ENCODE results near the gene CACNA1E.

CACNA1E gene

DNA sequence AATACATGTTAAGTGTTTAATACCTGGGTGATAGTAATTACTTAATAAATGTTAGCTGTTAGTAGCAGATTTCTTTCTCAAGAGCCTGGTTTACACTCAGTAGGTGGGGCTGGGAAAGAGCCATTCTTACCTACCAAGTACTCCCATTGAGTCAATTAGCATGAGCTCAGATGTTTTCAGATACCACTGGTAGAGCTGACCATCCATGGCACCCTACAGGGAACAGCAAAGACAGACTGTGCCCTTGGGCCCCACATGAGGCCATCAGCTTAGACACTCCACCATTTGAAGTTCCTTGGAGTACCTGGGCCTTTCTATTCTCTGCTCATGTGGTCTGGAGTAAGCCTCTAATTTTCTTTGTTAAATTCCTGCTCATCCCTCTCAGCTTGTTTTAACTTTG lies 179.3 kb downstream of the CACNA1E start:
- no peaks in the 10 kb centered on the region for H3K36me3 ChIP-seq (ENCODE audit: control insufficient read depth, insufficient read depth, low read length)
- DNase-seq = peak; percentile 26

DNA sequence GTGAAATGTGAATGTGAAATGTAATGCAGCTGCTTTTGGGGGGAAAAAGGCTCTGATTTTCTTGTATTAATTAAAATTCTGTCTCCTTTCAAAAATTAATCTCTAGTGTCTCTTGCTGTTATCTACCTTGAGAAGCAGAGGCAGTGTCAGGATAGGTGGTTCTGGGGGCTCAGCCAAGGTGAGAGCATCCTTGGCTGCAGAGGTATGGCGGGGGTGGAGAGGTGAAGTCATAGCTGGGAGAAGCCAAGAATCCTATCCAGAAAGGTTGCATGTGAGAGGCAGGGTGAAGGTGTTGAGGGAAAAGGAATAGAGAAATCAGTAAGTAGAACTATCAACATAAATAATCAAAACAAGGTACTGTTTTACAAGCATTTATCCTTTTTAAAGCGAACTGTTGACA lies 181.2 kb downstream of the CACNA1E start:
- Histone ChIP-seq H3K23ac (ENCODE audit: low read length) (no peak overlapping the region), H3K36me3 (ENCODE audit: control insufficient read depth, insufficient read depth, low read length) (no peaks in the 10 kb centered on the region), H3K27me3 (ENCODE audit: insufficient read depth, low read length, poor library complexity) (no peaks in the 10 kb centered on the region), H3K56ac (ENCODE audit: low read length) (no peak overlapping the region), H3K4me2 (ENCODE audit: low read length) (no peak overlapping the region), H2BK5ac (ENCODE audit: low read length) (no peak overlapping the region), H3K9ac (ENCODE audit: low read length) (no peak overlapping the region), H2AK5ac (ENCODE audit: low read length) (no peak overlapping the region), H4K5ac (ENCODE audit: low read length) (no peak overlapping the region), H2BK15ac (replicated peaks; ENCODE audit: low read depth) (no peak overlapping the region), H3K4ac (ENCODE audit: low read depth, low read length) (no peak overlapping the region), H3K79me1 (ENCODE audit: low read length) (no peaks in the 10 kb centered on the region), H3K4me1 (ENCODE audit: control insufficient read depth, low read depth, low read length) (no peaks in the 10 kb centered on the region), H3K27ac (ENCODE audit: low read depth, low read length) (no peak overlapping the region), H3K4me3 (ENCODE audit: low read length) (no peak overlapping the region), H3K18ac (ENCODE audit: low read length) (no peak overlapping the region), H4K8ac (ENCODE audit: low read depth, low read length) (no peak overlapping the region), H2BK120ac (ENCODE audit: low read depth, low read length) (no peak overlapping the region), H3K79me2 (ENCODE audit: control insufficient read depth, insufficient read depth, low read length) (no peaks in the 10 kb centered on the region)
- no peak for DNase-seq
- no CpG with 5 or more reads among the region's 2 CpGs for WGBS (ENCODE audit: extremely low coverage, insufficient coverage, low lambda C conversion rate)

More for the DNA sequence above, 179.3 kb downstream of the CACNA1E start:
- Histone ChIP-seq H3K79me1 (ENCODE audit: low read length) (no peaks in the 10 kb centered on the region), H3K4ac (ENCODE audit: low read depth, low read length) (no peak overlapping the region), H3K4me1 (ENCODE audit: control insufficient read depth, low read depth, low read length) (no peaks in the 10 kb centered on the region), H3K23ac (ENCODE audit: low read length) (no peak overlapping the region), H3K79me2 (ENCODE audit: control insufficient read depth, insufficient read depth, low read length) (no peaks in the 10 kb centered on the region), H3K9ac (ENCODE audit: low read length) (no peak overlapping the region), H2BK5ac (ENCODE audit: low read length) (no peak overlapping the region), H3K56ac (ENCODE audit: low read length) (no peak overlapping the region), H3K4me3 (ENCODE audit: low read length) (no peak overlapping the region), H3K18ac (ENCODE audit: low read length) (no peak overlapping the region), H4K8ac (ENCODE audit: low read depth, low read length) (no peak overlapping the region), H3K4me2 (ENCODE audit: low read length) (no peak overlapping the region), H2BK15ac (replicated peaks; ENCODE audit: low read depth) (no peak overlapping the region), H2BK120ac (ENCODE audit: low read depth, low read length) (no peak overlapping the region), H4K5ac (ENCODE audit: low read length) (no peak overlapping the region), H2AK5ac (ENCODE audit: low read length) (no peak overlapping the region), H3K27ac (ENCODE audit: low read depth, low read length) (no peak overlapping the region), H3K27me3 (ENCODE audit: insufficient read depth, low read length, poor library complexity) (no peaks in the 10 kb centered on the region)

DNA sequence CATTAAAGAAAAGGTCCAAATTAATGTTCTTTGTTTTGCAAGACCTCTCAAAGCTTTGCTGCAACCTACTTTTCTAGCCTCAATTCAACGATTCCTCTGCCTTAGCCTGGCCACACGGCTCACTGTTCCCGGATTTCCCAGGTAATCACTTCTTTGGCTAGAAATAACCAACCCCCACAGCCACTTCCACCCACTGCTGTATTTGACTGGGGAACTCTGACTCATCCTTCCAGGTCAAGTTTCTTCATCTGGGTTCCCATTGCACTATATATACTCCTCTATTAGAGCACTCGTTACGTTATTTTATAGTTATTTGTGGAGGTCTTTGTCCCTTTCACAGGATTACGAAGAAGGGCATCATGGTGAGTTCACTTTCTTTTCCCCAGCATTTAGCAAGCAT lies 185.9 kb downstream of the CACNA1E start:
- no CpG with 5 or more reads among the region's 6 CpGs for WGBS (ENCODE audit: extremely low coverage, insufficient coverage, low lambda C conversion rate)
- Histone ChIP-seq H4K8ac (ENCODE audit: low read depth, low read length) (no peak overlapping the region), H2BK120ac (ENCODE audit: low read depth, low read length) (no peak overlapping the region), H3K4me3 (ENCODE audit: low read length) (no peak overlapping the region), H3K36me3 (ENCODE audit: control insufficient read depth, insufficient read depth, low read length) (no peaks in the 10 kb centered on the region), H3K79me1 (ENCODE audit: low read length) (no peaks in the 10 kb centered on the region), H2AK5ac (ENCODE audit: low read length) (no peak overlapping the region), H3K9ac (ENCODE audit: low read length) (no peak overlapping the region), H4K5ac (ENCODE audit: low read length) (no peak overlapping the region), H3K56ac (ENCODE audit: low read length) (no peak overlapping the region), H2BK15ac (replicated peaks; ENCODE audit: low read depth) (no peak overlapping the region), H3K23ac (ENCODE audit: low read length) (no peak overlapping the region), H3K79me2 (ENCODE audit: control insufficient read depth, insufficient read depth, low read length) (no peaks in the 10 kb centered on the region), H3K27me3 (ENCODE audit: insufficient read depth, low read length, poor library complexity) (no peaks in the 10 kb centered on the region), H3K4me1 (ENCODE audit: control insufficient read depth, low read depth, low read length) (no peaks in the 10 kb centered on the region), H3K4me2 (ENCODE audit: low read length) (no peak overlapping the region), H2BK5ac (ENCODE audit: low read length) (no peak overlapping the region), H3K18ac (ENCODE audit: low read length) (no peak overlapping the region), H3K4ac (ENCODE audit: low read depth, low read length) (no peak overlapping the region), H3K27ac (ENCODE audit: low read depth, low read length) (no peak overlapping the region)
- DNase-seq = peak; percentile 25

DNA sequence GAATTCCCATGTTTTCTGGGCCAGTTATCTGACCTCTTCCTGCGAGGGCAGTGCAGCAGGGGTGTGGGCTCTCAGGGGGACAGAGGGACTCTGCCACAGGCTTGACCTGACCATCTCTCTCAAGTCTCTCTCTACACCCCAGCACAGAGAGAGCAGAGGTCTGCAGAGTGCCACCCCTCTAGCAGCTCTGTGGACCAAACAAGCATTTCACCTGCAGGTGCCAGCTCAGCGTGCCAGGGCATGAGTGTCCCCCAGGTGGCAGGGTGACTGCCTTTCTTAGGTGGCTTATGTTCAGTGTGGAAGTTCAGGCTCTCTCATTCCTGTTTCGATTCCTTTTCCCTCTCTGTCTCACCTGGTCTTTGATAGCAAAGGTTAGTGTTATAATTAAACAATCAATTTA lies 191.3 kb downstream of the CACNA1E start:
- no peaks in the 10 kb centered on the region for H3K27me3 ChIP-seq (ENCODE audit: insufficient read depth, low read length, poor library complexity)

DNA sequence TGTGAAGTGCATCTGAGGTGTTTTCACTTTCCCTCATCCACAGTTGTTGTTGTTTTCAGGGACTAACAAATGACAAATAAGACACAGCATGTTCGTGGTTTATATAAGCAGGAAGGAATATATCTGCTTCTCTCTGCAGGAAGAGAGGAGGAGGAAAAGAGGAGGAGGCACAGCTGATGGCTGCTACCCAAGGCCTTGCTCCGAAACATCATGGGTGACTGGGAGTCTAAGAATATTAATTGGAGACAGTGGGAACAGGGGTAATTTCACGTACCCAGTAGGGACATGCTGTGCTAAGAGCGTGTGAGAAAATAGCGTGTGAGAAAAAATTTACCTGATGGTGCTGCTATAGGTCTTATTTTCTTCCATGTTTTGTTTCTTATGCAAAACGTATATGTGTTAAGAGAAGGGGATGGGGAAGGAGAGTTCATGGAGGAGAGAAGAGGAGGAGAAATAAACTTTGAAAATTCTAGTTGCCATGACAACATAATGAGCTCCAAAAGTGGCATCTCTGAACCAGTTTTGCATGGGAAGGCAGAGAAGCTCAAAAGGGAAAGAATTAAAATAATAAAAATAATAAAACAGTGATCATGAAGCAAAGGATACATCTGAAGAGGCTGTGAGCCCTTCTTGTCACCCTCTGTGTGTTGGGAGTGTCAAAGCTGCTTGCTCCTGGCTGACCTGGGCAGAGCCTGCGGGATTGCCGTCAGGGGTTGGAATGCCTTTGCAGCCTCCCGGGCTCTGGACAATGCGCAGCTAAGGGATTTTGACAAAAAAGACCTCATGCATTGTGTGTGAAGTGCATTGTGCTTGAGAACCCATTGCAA lies 192.0 kb downstream of the CACNA1E start:
- H4K8ac ChIP-seq (ENCODE audit: low read depth, low read length) = no peak overlapping the region
- H2AK5ac ChIP-seq (ENCODE audit: low read length) = no peak overlapping the region
- no peak overlapping the region for H2BK5ac ChIP-seq (ENCODE audit: low read length)
- no peak overlapping the region for H2BK15ac ChIP-seq (replicated peaks; ENCODE audit: low read depth)
- no peak overlapping the region for H3K4me2 ChIP-seq (ENCODE audit: low read length)
- no peak overlapping the region for H3K9ac ChIP-seq (ENCODE audit: low read length)
- H3K36me3 ChIP-seq (ENCODE audit: control insufficient read depth, insufficient read depth, low read length) = no peaks in the 10 kb centered on the region
- H3K23ac ChIP-seq (ENCODE audit: low read length) = no peak overlapping the region
- H3K4ac ChIP-seq (ENCODE audit: low read depth, low read length) = no peak overlapping the region
- no peak overlapping the region for H3K18ac ChIP-seq (ENCODE audit: low read length)
- 100% methylated on average over 1 of the region's 10 CpGs for WGBS (ENCODE audit: extremely low coverage, insufficient coverage, low lambda C conversion rate)
- no peak overlapping the region for H3K4me3 ChIP-seq (ENCODE audit: low read length)
- no peak overlapping the region for H3K56ac ChIP-seq (ENCODE audit: low read length)
- no peak overlapping the region for H3K27ac ChIP-seq (ENCODE audit: low read depth, low read length)
- H3K4me1 ChIP-seq (ENCODE audit: control insufficient read depth, low read depth, low read length) = no peaks in the 10 kb centered on the region
- no peaks in the 10 kb centered on the region for H3K79me2 ChIP-seq (ENCODE audit: control insufficient read depth, insufficient read depth, low read length)
- H4K5ac ChIP-seq (ENCODE audit: low read length) = no peak overlapping the region
- no peak for DNase-seq
- no peaks in the 10 kb centered on the region for H3K27me3 ChIP-seq (ENCODE audit: insufficient read depth, low read length, poor library complexity)
- H3K79me1 ChIP-seq (ENCODE audit: low read length) = no peaks in the 10 kb centered on the region
- no peak overlapping the region for H2BK120ac ChIP-seq (ENCODE audit: low read depth, low read length)

More for the DNA sequence above, 191.3 kb downstream of the CACNA1E start:
- no peaks in the 10 kb centered on the region for H3K4me1 ChIP-seq (ENCODE audit: control insufficient read depth, low read depth, low read length)
- no peak overlapping the region for H2BK120ac ChIP-seq (ENCODE audit: low read depth, low read length)
- no peak overlapping the region for H4K5ac ChIP-seq (ENCODE audit: low read length)
- H3K23ac ChIP-seq (ENCODE audit: low read length) = no peak overlapping the region
- no peak overlapping the region for H3K18ac ChIP-seq (ENCODE audit: low read length)
- no CpG with 5 or more reads among the region's 3 CpGs for WGBS (ENCODE audit: extremely low coverage, insufficient coverage, low lambda C conversion rate)
- no peak overlapping the region for H2BK5ac ChIP-seq (ENCODE audit: low read length)
- H3K56ac ChIP-seq (ENCODE audit: low read length) = no peak overlapping the region
- H3K9ac ChIP-seq (ENCODE audit: low read length) = no peak overlapping the region
- H3K79me1 ChIP-seq (ENCODE audit: low read length) = no peaks in the 10 kb centered on the region
- H2BK15ac ChIP-seq (replicated peaks; ENCODE audit: low read depth) = no peak overlapping the region
- no peak overlapping the region for H3K27ac ChIP-seq (ENCODE audit: low read depth, low read length)
- H3K36me3 ChIP-seq (ENCODE audit: control insufficient read depth, insufficient read depth, low read length) = no peaks in the 10 kb centered on the region
- no peak overlapping the region for H2AK5ac ChIP-seq (ENCODE audit: low read length)
- no peak overlapping the region for H4K8ac ChIP-seq (ENCODE audit: low read depth, low read length)
- H3K4me3 ChIP-seq (ENCODE audit: low read length) = no peak overlapping the region
- no peak overlapping the region for H3K4me2 ChIP-seq (ENCODE audit: low read length)
- H3K79me2 ChIP-seq (ENCODE audit: control insufficient read depth, insufficient read depth, low read length) = no peaks in the 10 kb centered on the region
- no peak for DNase-seq
- no peak overlapping the region for H3K4ac ChIP-seq (ENCODE audit: low read depth, low read length)

DNA sequence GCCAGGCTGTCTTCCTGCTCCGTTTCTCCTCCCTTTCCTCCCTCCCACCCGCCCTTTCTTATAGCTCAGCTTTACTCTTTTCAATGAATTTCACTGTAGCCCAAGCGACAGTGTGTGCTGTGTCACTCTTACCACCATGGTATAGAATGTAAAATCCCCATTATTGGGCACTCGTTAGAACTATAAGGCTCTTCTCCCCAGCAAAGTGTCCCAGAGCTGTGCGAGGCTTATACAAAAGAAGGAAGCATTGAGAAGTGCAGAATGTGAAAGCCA lies 192.5 kb downstream of the CACNA1E start:
- Histone ChIP-seq H2BK5ac (ENCODE audit: low read length) (no peak overlapping the region), H3K4me1 (ENCODE audit: control insufficient read depth, low read depth, low read length) (no peaks in the 10 kb centered on the region), H3K4me3 (ENCODE audit: low read length) (no peak overlapping the region), H3K79me1 (ENCODE audit: low read length) (no peaks in the 10 kb centered on the region), H3K36me3 (ENCODE audit: control insufficient read depth, insufficient read depth, low read length) (no peaks in the 10 kb centered on the region), H3K4me2 (ENCODE audit: low read length) (no peak overlapping the region), H3K27ac (ENCODE audit: low read depth, low read length) (no peak overlapping the region), H3K23ac (ENCODE audit: low read length) (no peak overlapping the region), H3K9ac (ENCODE audit: low read length) (no peak overlapping the region), H3K4ac (ENCODE audit: low read depth, low read length) (no peak overlapping the region), H2BK120ac (ENCODE audit: low read depth, low read length) (no peak overlapping the region), H2BK15ac (replicated peaks; ENCODE audit: low read depth) (no peak overlapping the region), H4K5ac (ENCODE audit: low read length) (no peak overlapping the region), H3K27me3 (ENCODE audit: insufficient read depth, low read length, poor library complexity) (no peaks in the 10 kb centered on the region), H2AK5ac (ENCODE audit: low read length) (no peak overlapping the region), H4K8ac (ENCODE audit: low read depth, low read length) (no peak overlapping the region), H3K56ac (ENCODE audit: low read length) (no peak overlapping the region), H3K79me2 (ENCODE audit: control insufficient read depth, insufficient read depth, low read length) (no peaks in the 10 kb centered on the region), H3K18ac (ENCODE audit: low read length) (no peak overlapping the region)
- DNase-seq = no peak
- no CpG with 5 or more reads among the region's 5 CpGs for WGBS (ENCODE audit: extremely low coverage, insufficient coverage, low lambda C conversion rate)
